GM23338 (cell line): ENCODE results near the gene GRM5. TPM values are rescaled to one million over a fixed set of nuclear protein-coding genes. Genes with fewer than 3 reads are reported as not detected.
"Not testable (repeated sequence)": the region's sequence is repeated elsewhere in the genome, so short reads cannot be mapped to it uniquely, and the experiment has no call there.

ENCODE experiments used
- ATAC-seq: fragments of 200-7000 bp; cut with Tn5 transposase; 3 replicates; pipeline ENCODE4 v1.9.1; 2020
- DNase-seq: peaks from one replicate; pipeline ENCODE4 v3.0.0-alpha.2; 2015; ENCODE audit warnings: low spot score
- H2AFZ ChIP-seq: fragments of 200-600 bp; sonication (generic); 2 replicates; pipeline ENCODE4 v1.8.0; 2016; ENCODE audit warnings: antibody characterized with exemption, mild to moderate bottlenecking, moderate library complexity
- H3F3A ChIP-seq: fragments of 200-600 bp; sonication (generic); replicated peaks from 2 replicates; pipeline ENCODE4 v1.8.0; 2017; ENCODE audit warnings: antibody characterized with exemption, mixed run types, low read depth
- H3K27ac ChIP-seq: fragments of 200-600 bp; sonication (generic); 2 replicates; pipeline ENCODE4 v1.6.1; 2016; ENCODE audit warnings: low read depth
- H3K27me3 ChIP-seq: fragments of 200-600 bp; sonication (generic); 2 replicates; pipeline ENCODE4 v1.8.0; 2016; ENCODE audit warnings: mild to moderate bottlenecking, mixed run types, moderate library complexity; ENCODE audit not compliant: insufficient read depth
- H3K36me3 ChIP-seq: fragments of 200-600 bp; sonication (generic); 2 replicates; pipeline ENCODE4 v1.8.0; 2016; ENCODE audit warnings: mild to moderate bottlenecking; ENCODE audit not compliant: insufficient read depth
- H3K4me1 ChIP-seq: fragments of 200-600 bp; sonication (generic); 2 replicates; pipeline ENCODE4 v1.8.0; 2016; ENCODE audit warnings: mild to moderate bottlenecking, moderate library complexity; ENCODE audit not compliant: insufficient read depth
- H3K4me2 ChIP-seq: fragments of 200-600 bp; sonication (generic); 2 replicates; pipeline ENCODE4 v1.7.1; 2017; ENCODE audit warnings: mixed run types
- H3K4me3 ChIP-seq: fragments of 200-600 bp; sonication (generic); 2 replicates; pipeline ENCODE4 v1.6.1; 2016; ENCODE audit warnings: mixed run types
- H3K79me2 ChIP-seq: fragments of 200-600 bp; sonication (generic); replicated peaks from 2 replicates; pipeline ENCODE4 v1.8.0; 2017; ENCODE audit warnings: mild to moderate bottlenecking; ENCODE audit not compliant: insufficient read depth
- H3K9me2 ChIP-seq: fragments of 200-600 bp; sonication (generic); 2 replicates; pipeline ENCODE4 v1.8.0; 2017; ENCODE audit not compliant: insufficient read depth
- H4K20me1 ChIP-seq: fragments of 200-600 bp; sonication (generic); replicated peaks from 2 replicates; pipeline ENCODE4 v1.8.0; 2017; ENCODE audit warnings: mild to moderate bottlenecking; ENCODE audit not compliant: insufficient read depth
- H3K27ac Mint-ChIP-seq: 2 replicates; pipeline ENCODE4 v1.8.0; 2020; ENCODE audit warnings: inconsistent platforms, mild to moderate bottlenecking, moderate library complexity, mixed read lengths
- H3K27me3 Mint-ChIP-seq: 3 replicates; pipeline ENCODE4 v1.8.0; 2022; ENCODE audit warnings: low read depth, mild to moderate bottlenecking, moderate library complexity, mixed read lengths, inconsistent platforms; ENCODE audit not compliant: insufficient read depth, poor library complexity
- H3K36me3 Mint-ChIP-seq: 3 replicates; pipeline ENCODE4 v1.8.0; 2021; ENCODE audit warnings: low read depth, mild to moderate bottlenecking, inconsistent platforms, moderate library complexity, mixed read lengths
- H3K4me1 Mint-ChIP-seq: 3 replicates; pipeline ENCODE4 v1.8.0; 2020; ENCODE audit warnings: mild to moderate bottlenecking, inconsistent platforms, mixed read lengths
- H3K4me3 Mint-ChIP-seq: 3 replicates; pipeline ENCODE4 v1.8.0; 2021; ENCODE audit warnings: moderate library complexity, mild to moderate bottlenecking, inconsistent platforms, mixed read lengths
- H3K9me3 Mint-ChIP-seq: 3 replicates; pipeline ENCODE4 v1.8.0; 2020; ENCODE audit warnings: moderate library complexity, mild to moderate bottlenecking, inconsistent platforms, mixed read lengths
- CTCF ChIP-seq, 2 experiments: fragments of 200-600 bp in 1 of 2; sonication (generic) in 1 of 2; conservative IDR thresholded peaks; 2 replicates each; pipeline versions ENCODE4 v1.5.1 to v1.6.1; 2016 to 2017; ENCODE audit warnings: antibody characterized with exemption in 2 of 2, low read depth in 2 of 2, mild to moderate bottlenecking in 2 of 2, moderate library complexity in 1 of 2
- EZH2phosphoT487 ChIP-seq: fragments of 200-600 bp; sonication (generic); IDR thresholded peaks from one replicate; pipeline ENCODE4 v1.8.1; 2018; ENCODE audit warnings: antibody characterized with exemption; ENCODE audit not compliant: unreplicated experiment
- JUNB ChIP-seq: IDR thresholded peaks from one replicate; pipeline ENCODE4 v1.6.1; 2016; ENCODE audit warnings: antibody characterized with exemption; ENCODE audit not compliant: unreplicated experiment
- polyA plus RNA-seq: library from polyadenylated mRNA; unstranded; fragments of >200 nt; fragmentation: Nextera tagmentation; extraction: Ambion mirVana; gene quantifications from 2 replicates; pipeline ENCODE4 v1.2.1, GENCODE V29; 2016
- total RNA-seq: library from RNA; depleted of rRNA; stranded (reverse); fragments of >200 nt; shearing (Covaris generic); gene quantifications from 2 replicates; pipeline ENCODE4 v1.2.3, GENCODE V29; 2014

Gene GRM5
- total and polyA plus RNA-seq, 2 experiments from 2014 or later: 0.23 to 0.45 TPM

GRCh38 chr11:88888855-88889254 is 176.9 kb downstream of the GRM5 start:
- Mint-ChIP-seq H3K9me3 (peaks cover 53% of the 10 kb centered on the region), H3K36me3 (peaks cover 42% of the 10 kb centered on the region)
- not testable (repeated sequence) for H3K27me3 ChIP-seq, ATAC-seq, H3K4me3 Mint-ChIP-seq, H3F3A ChIP-seq, H3K4me2 ChIP-seq, H3K36me3 ChIP-seq, H3K27ac ChIP-seq, H3K4me1 ChIP-seq, H3K27me3 Mint-ChIP-seq, H3K4me3 ChIP-seq, H2AFZ ChIP-seq, H3K27ac Mint-ChIP-seq, H3K79me2 ChIP-seq, H3K9me2 ChIP-seq, H4K20me1 ChIP-seq, DNase-seq, H3K4me1 Mint-ChIP-seq

- Histone ChIP-seq H3F3A (no peaks in the 10 kb centered on the region), H3K79me2 (no peaks in the 10 kb centered on the region), H3K4me3 (no peak overlapping the region), H3K36me3 (no peaks in the 10 kb centered on the region), H3K27me3 (no peaks in the 10 kb centered on the region), H3K4me1 (no peaks in the 10 kb centered on the region), H4K20me1 (no peaks in the 10 kb centered on the region), H3K27ac (no peak overlapping the region), H2AFZ (no peak overlapping the region), H3K9me2 (no peaks in the 10 kb centered on the region), H3K4me2 (no peak overlapping the region)
- H3K27ac Mint-ChIP-seq: no peak overlapping the region
- peaks cover 61% of the 10 kb centered on the region for H3K9me3 Mint-ChIP-seq
- ATAC-seq: peak; percentile 46; the same call in 2 of the 3 replicates
- peak; percentile 60 to 85 for TF ChIP-seq CTCF (conservative IDR thresholded peaks at IDR 0.05; ENCODE audit: low read depth in 2 of 2)
- no peak for TF ChIP-seq JUNB
- peaks cover 48% of the 10 kb centered on the region for H3K36me3 Mint-ChIP-seq
- H3K27me3 Mint-ChIP-seq: peaks cover 4% of the 10 kb centered on the region
- no peaks in the 10 kb centered on the region for H3K4me1 Mint-ChIP-seq
- H3K4me3 Mint-ChIP-seq: no peak overlapping the region
- DNase-seq: peak; percentile 84
These were observed 179.0 kb downstream of the GRM5 start for GRCh38 chr11:88886796-88887195.

GRCh38 chr11:88882800-88883199 is 183.0 kb downstream of the GRM5 start:
- H3K4me3 Mint-ChIP-seq, H3F3A ChIP-seq, H3K27ac Mint-ChIP-seq, ATAC-seq, H3K4me1 Mint-ChIP-seq, H3K9me2 ChIP-seq, H3K79me2 ChIP-seq, H2AFZ ChIP-seq, H4K20me1 ChIP-seq, H3K36me3 ChIP-seq, H3K4me1 ChIP-seq, H3K27me3 ChIP-seq, H3K4me2 ChIP-seq, H3K27me3 Mint-ChIP-seq, DNase-seq, H3K4me3 ChIP-seq, H3K27ac ChIP-seq: not testable (repeated sequence)
- Mint-ChIP-seq H3K9me3 (peaks cover 42% of the 10 kb centered on the region), H3K36me3 (peaks cover 34% of the 10 kb centered on the region)

- H3K27ac Mint-ChIP-seq: no peak overlapping the region
- DNase-seq: no peak
- TF ChIP-seq EZH2phosphoT487: no peak
- no peak for TF ChIP-seq CTCF (conservative IDR thresholded peaks at IDR 0.05; ENCODE audit: low read depth in 2 of 2)
These were observed 204.2 kb downstream of the GRM5 start for GRCh38 chr11:88861618-88862017.

More at GRCh38 chr11:88861618-88862017, 204.2 kb downstream of the GRM5 start:
- Histone ChIP-seq H3F3A (no peaks in the 10 kb centered on the region), H3K36me3 (no peaks in the 10 kb centered on the region), H3K4me1 (0 out of 2 replicates have a peak, but pooled peaks cover 3% of the 10 kb centered on the region), H3K4me3 (no peak overlapping the region), H3K27me3 (no peaks in the 10 kb centered on the region), H3K79me2 (no peaks in the 10 kb centered on the region), H3K27ac (no peak overlapping the region), H4K20me1 (no peaks in the 10 kb centered on the region), H3K9me2 (no peaks in the 10 kb centered on the region), H2AFZ (no peak overlapping the region), H3K4me2 (no peak overlapping the region)
- Mint-ChIP-seq H3K36me3 (no peaks in the 10 kb centered on the region; the same call in 2 of the 3 replicates), H3K9me3 (peaks cover 3% of the 10 kb centered on the region; the same call in 1 of the 3 replicates), H3K4me1 (peaks cover 8% of the 10 kb centered on the region; the same call in 2 of the 3 replicates), H3K4me3 (no peak overlapping the region), H3K27me3 (no peaks in the 10 kb centered on the region)
- ATAC-seq: no peak
